Endothelial cell (in vitro differentiated cells): ENCODE measurements around the gene PDE4B. TPM values are rescaled to one million over a fixed set of nuclear protein-coding genes. Genes with fewer than 3 reads are reported as not detected.

ENCODE experiments used
- DNase-seq: peaks from one replicate; pipeline ENCODE4 v3.0.0; 2021; ENCODE audit warnings: low spot score
- H3K27ac Mint-ChIP-seq: one replicate; pipeline ENCODE4 v1.8.0; 2021; ENCODE audit warnings: mixed read lengths, inconsistent platforms; ENCODE audit not compliant: unreplicated experiment
- H3K27me3 Mint-ChIP-seq: one replicate; pipeline ENCODE4 v1.8.0; 2021; ENCODE audit warnings: mild to moderate bottlenecking, moderate library complexity, mixed read lengths, inconsistent platforms; ENCODE audit not compliant: unreplicated experiment
- H3K36me3 Mint-ChIP-seq: one replicate; pipeline ENCODE4 v1.8.0; 2021; ENCODE audit warnings: mild to moderate bottlenecking, low read depth, mixed read lengths, inconsistent platforms; ENCODE audit not compliant: unreplicated experiment
- H3K4me1 Mint-ChIP-seq: one replicate; pipeline ENCODE4 v1.8.0; 2021; ENCODE audit warnings: mild to moderate bottlenecking, mixed read lengths, inconsistent platforms; ENCODE audit not compliant: unreplicated experiment
- H3K4me3 Mint-ChIP-seq: one replicate; pipeline ENCODE4 v1.8.0; 2021; ENCODE audit warnings: mild to moderate bottlenecking, mixed read lengths, inconsistent platforms; ENCODE audit not compliant: unreplicated experiment
- H3K9me3 Mint-ChIP-seq: one replicate; pipeline ENCODE4 v1.8.0; 2021; ENCODE audit warnings: mixed read lengths, inconsistent platforms; ENCODE audit not compliant: unreplicated experiment
- CTCF ChIP-seq: fragments of 200-600 bp; sonication (generic); IDR thresholded peaks from one replicate; pipeline ENCODE4 v1.5.0; 2021; ENCODE audit warnings: antibody characterized with exemption; ENCODE audit not compliant: unreplicated experiment
- total RNA-seq: library from RNA; stranded (reverse); fragmentation: NEBNext Ultra II Directional; extraction: Animal tissue kit (Norgen Biotek cat#: 25700); gene quantifications from one replicate; pipeline ENCODE4 v1.2.1, GENCODE V29; 2021; ENCODE audit not compliant: unreplicated experiment

Gene PDE4B
- total RNA-seq, 1 donor from 2014 or later: 45.6 TPM

DNA sequence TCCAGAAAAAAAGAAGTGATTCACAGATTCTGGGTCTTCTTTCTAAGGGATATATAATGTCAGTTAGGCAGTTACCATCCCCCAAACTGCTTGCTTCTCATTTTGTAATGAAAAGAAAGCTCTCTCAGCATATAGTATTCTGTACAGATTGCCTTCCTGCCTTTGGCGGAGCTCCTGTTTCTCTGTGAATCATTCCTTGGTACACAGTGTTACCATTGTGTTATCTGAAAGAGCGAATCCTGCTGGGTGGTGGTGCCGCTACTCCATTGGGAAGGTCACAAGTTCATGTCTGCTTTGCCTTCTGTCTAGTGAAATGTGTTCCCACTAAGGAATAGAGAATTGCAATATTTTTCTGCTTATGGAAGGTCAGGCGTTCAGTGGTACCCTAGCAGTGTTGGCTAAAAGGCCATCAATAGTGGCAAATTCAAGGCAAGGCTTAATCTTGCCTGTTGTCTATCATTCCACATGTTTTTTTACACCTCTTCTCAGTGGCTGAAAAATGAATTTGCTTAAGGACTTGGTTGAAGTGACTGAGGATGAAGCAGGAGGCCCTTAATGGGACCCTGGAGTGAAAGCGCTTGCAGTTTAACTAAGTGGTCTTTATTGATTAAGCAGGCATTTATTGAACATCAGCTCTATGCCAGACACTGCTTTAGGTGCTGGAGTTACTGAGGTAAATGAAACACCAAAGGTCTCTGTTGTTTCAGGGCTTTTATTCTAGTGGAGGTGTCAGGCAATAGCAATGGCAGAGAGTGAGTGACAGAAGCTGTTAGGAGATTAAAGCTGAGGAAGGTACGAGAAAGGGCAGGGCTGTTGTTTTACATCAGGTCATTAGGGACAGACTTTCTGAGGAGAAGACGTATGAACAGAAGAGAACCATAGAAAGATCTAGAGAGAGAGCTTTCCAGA lies 186.7 kb downstream of the PDE4B start:
- no peak for DNase-seq
- Mint-ChIP-seq H3K27me3 (peaks cover 1% of the 10 kb centered on the region), H3K36me3 (peaks cover 12% of the 10 kb centered on the region), H3K9me3 (peaks cover 13% of the 10 kb centered on the region), H3K27ac (no peak overlapping the region), H3K4me1 (no peaks in the 10 kb centered on the region), H3K4me3 (no peak overlapping the region)
- no peak for TF ChIP-seq CTCF

DNA sequence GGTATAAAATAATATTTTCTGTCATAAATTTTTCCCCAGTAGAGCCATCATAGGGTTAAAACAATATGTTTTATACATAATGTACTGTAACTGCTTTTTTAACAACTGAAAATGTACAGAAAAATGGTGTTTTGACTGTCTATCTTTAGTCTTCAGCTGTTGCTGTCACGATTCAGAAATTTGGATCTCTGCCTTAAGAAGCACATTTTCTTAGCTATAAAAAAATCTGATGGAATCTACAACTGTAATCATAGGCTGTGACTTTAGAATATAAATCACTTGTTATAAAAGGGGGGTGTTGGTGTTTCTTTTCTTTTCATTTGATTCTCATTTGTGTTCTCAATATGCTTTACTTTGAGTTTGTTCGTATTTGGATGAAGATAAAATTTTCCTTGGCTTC lies 187.5 kb downstream of the PDE4B start:
- H3K9me3 Mint-ChIP-seq: peaks cover 5% of the 10 kb centered on the region
- H3K4me1 Mint-ChIP-seq: no peaks in the 10 kb centered on the region
- peaks cover 1% of the 10 kb centered on the region for H3K27me3 Mint-ChIP-seq
- TF ChIP-seq CTCF: no peak
- H3K4me3 Mint-ChIP-seq: no peak overlapping the region
- peaks cover 6% of the 10 kb centered on the region for H3K36me3 Mint-ChIP-seq
- no peak overlapping the region for H3K27ac Mint-ChIP-seq
- DNase-seq: no peak

DNA sequence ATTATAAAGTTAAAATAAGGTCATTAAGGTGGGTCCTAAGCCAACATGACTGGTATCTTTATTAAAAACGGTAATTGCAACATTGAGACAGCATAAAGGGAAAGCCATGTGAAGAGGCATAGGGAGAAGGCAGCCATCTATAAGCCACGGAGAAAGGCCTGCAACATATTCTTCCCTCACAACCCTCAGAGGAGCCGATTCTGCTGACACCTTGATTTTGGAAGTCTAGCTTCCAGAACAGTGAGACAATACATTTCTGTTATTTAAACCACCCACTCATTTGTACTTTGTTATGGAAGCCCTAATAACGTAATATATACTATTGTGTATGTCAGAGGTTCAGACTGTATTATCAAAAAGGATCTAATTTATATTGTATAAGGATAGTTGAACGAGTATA lies 190.8 kb downstream of the PDE4B start:
- Mint-ChIP-seq H3K27ac (no peak overlapping the region), H3K9me3 (no peaks in the 10 kb centered on the region), H3K4me3 (no peak overlapping the region), H3K4me1 (no peaks in the 10 kb centered on the region), H3K36me3 (no peaks in the 10 kb centered on the region), H3K27me3 (no peaks in the 10 kb centered on the region)
- TF ChIP-seq CTCF: no peak
- no peak for DNase-seq

- DNase-seq: no peak
- TF ChIP-seq CTCF: no peak
- Mint-ChIP-seq H3K27me3 (no peaks in the 10 kb centered on the region), H3K4me1 (no peaks in the 10 kb centered on the region), H3K9me3 (no peaks in the 10 kb centered on the region), H3K4me3 (no peak overlapping the region), H3K36me3 (no peaks in the 10 kb centered on the region), H3K27ac (no peak overlapping the region)
Observed at GRCh38 chr1:65985393-65986066, 192.8 kb downstream of the PDE4B start.

DNA sequence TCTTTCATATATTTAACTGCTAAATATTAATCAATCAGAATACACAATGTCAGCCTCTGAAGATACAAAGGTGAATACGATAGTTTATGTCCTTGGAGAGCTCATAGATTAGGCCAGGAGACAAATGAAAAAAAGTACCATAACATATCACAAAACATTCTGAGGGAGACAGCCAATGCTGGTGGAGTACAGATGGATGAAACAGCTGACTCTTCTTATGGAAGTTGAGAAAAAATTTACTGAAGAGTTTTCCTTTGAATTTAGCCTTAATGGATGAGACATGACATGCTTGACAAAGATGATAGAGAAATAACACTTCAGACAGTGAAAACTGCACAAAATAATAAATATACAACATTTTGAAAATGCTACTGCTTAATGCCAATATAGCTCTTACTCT lies 193.5 kb downstream of the PDE4B start:
- Mint-ChIP-seq H3K27me3 (peaks cover 4% of the 10 kb centered on the region), H3K4me3 (no peak overlapping the region), H3K27ac (no peak overlapping the region), H3K36me3 (no peaks in the 10 kb centered on the region), H3K4me1 (no peaks in the 10 kb centered on the region), H3K9me3 (no peaks in the 10 kb centered on the region)
- no peak for DNase-seq
- no peak for TF ChIP-seq CTCF
